PC-3 (cell line): Measurements from ENCODE around the gene FOXI3. TPM values are rescaled to one million over a fixed set of nuclear protein-coding genes. Genes with fewer than 3 reads are reported as not detected.
"Not testable (repeated sequence)": the region's sequence is repeated elsewhere in the genome, so short reads cannot be mapped to it uniquely, and the experiment has no call there.

Experiments used
- ATAC-seq: fragments of 200-7000 bp; cut with Tn5 transposase; 2 replicates; pipeline ENCODE4 v1.9.1; 2020; ENCODE audit warnings: mild to moderate bottlenecking, moderate library complexity
- BruUV-seq: library from RNA; stranded (reverse); fragments of 400-500 nt; replicated peaks from 2 replicates; lab custom pipeline; 2021; lab: Mats Ljungman, UMichigan
- CTCF ChIA-PET: fragments of 300-600 bp; sonication (Branson Sonifier 250); formaldehyde crosslinking; loops from one replicate; lab custom pipeline; 2022; ENCODE audit warnings: antibody characterized with exemption; lab: Charles Lee
- POLR2A ChIA-PET: fragments of 300-600 bp; sonication (Branson Sonifier 250); formaldehyde crosslinking; loops from one replicate; lab custom pipeline; 2022; ENCODE audit warnings: antibody characterized with exemption; ENCODE audit not compliant: unreplicated experiment; lab: Charles Lee
- DNase-seq: peaks from one replicate; pipeline ENCODE4 v3.0.0-alpha.2; 2015
- H2AFZ ChIP-seq: fragments of 300-600 bp; sonication (generic); 2 replicates; pipeline ENCODE4 v1.6.0; 2016; ENCODE audit warnings: antibody characterized with exemption, low read length
- H3F3A ChIP-seq: fragments of 300-600 bp; sonication (generic); one replicate; pipeline ENCODE4 v1.6.0; 2017; ENCODE audit warnings: antibody characterized with exemption, low read length, control low read depth, mild to moderate bottlenecking; ENCODE audit not compliant: unreplicated experiment
- H3K27ac ChIP-seq: fragments of 300-600 bp; sonication (generic); 2 replicates; pipeline ENCODE4 v1.5.1; 2016; ENCODE audit warnings: mild to moderate bottlenecking, low read length
- H3K27me3 ChIP-seq: fragments of 300-600 bp; sonication (generic); 2 replicates; pipeline ENCODE4 v1.6.1; 2016; ENCODE audit warnings: low read length, mixed read lengths
- H3K36me3 ChIP-seq: fragments of 300-600 bp; sonication (generic); 2 replicates; pipeline ENCODE4 v1.6.1; 2016; ENCODE audit warnings: low read depth, mixed run types, low read length, mixed read lengths
- H3K4me1 ChIP-seq: fragments of 300-600 bp; sonication (generic); 2 replicates; pipeline ENCODE4 v1.5.1; 2016; ENCODE audit warnings: low read length; ENCODE audit not compliant: insufficient read depth
- H3K4me2 ChIP-seq: fragments of 300-600 bp; sonication (generic); 2 replicates; pipeline ENCODE4 v1.6.0; 2016; ENCODE audit warnings: low read length
- H3K4me3 ChIP-seq: fragments of 300-600 bp; sonication (generic); 2 replicates; pipeline ENCODE4 v1.5.1; 2016; ENCODE audit warnings: mild to moderate bottlenecking, low read length, mixed read lengths
- H3K79me2 ChIP-seq: fragments of 300-600 bp; sonication (generic); 2 replicates; pipeline ENCODE4 v1.6.1; 2017; ENCODE audit warnings: low read length, mixed read lengths
- H3K9ac ChIP-seq: fragments of 300-600 bp; sonication (generic); 2 replicates; pipeline ENCODE4 v1.6.0; 2016; ENCODE audit warnings: mild to moderate bottlenecking, low read length
- H3K9me2 ChIP-seq: fragments of 300-600 bp; sonication (generic); replicated peaks from 2 replicates; pipeline ENCODE4 v1.6.1; 2016; ENCODE audit warnings: mixed run types, low read length, mixed read lengths
- H3K9me3 ChIP-seq: fragments of 300-600 bp; sonication (generic); 2 replicates; pipeline ENCODE4 v1.6.1; 2016; ENCODE audit warnings: low read length, mixed read lengths
- H4K20me1 ChIP-seq: fragments of 300-600 bp; sonication (generic); 2 replicates; pipeline ENCODE4 v1.6.1; 2016; ENCODE audit warnings: low read length, mixed read lengths
- EZH2 ChIP-seq: fragments of 300-600 bp; sonication (generic); IDR thresholded peaks from one replicate; pipeline ENCODE4 v1.6.1; 2017; ENCODE audit warnings: antibody characterized with exemption, mild to moderate bottlenecking, low read length; ENCODE audit not compliant: unreplicated experiment
- EZH2phosphoT487 ChIP-seq: fragments of 300-600 bp; sonication (generic); IDR thresholded peaks from 2 replicates; pipeline ENCODE4 v1.6.1; 2018; ENCODE audit warnings: mild to moderate bottlenecking, antibody characterized with exemption, low read length, borderline replicate concordance
- intact Hi-C: fragments of 100-400 bp; cut with micrococcal nuclease; formaldehyde crosslinking; loops from 2 replicates; pipeline ENCODE4 v1.9.0; 2023
- total RNA-seq: library from RNA; depleted of rRNA; stranded (reverse); fragments of >200 nt; gene quantifications from 2 replicates; pipeline ENCODE4 v1.2.3, GENCODE V29; 2014
- TF ChIP-seq, protein P1 (sequence below): fragments of 300-600 bp; sonication (generic); conservative IDR thresholded peaks from 2 replicates; pipeline ENCODE4 v1.5.1; 2017; ENCODE audit warnings: antibody characterized with exemption, low read depth, mild to moderate bottlenecking, low read length

Gene FOXI3
- total RNA-seq, 1 experiment from 2014 or later, result not detected

- peaks cover 25% of the 10 kb centered on the region; the same call in 1 of the 2 replicates for H3K27me3 ChIP-seq
- TF ChIP-seq, protein P1, sequence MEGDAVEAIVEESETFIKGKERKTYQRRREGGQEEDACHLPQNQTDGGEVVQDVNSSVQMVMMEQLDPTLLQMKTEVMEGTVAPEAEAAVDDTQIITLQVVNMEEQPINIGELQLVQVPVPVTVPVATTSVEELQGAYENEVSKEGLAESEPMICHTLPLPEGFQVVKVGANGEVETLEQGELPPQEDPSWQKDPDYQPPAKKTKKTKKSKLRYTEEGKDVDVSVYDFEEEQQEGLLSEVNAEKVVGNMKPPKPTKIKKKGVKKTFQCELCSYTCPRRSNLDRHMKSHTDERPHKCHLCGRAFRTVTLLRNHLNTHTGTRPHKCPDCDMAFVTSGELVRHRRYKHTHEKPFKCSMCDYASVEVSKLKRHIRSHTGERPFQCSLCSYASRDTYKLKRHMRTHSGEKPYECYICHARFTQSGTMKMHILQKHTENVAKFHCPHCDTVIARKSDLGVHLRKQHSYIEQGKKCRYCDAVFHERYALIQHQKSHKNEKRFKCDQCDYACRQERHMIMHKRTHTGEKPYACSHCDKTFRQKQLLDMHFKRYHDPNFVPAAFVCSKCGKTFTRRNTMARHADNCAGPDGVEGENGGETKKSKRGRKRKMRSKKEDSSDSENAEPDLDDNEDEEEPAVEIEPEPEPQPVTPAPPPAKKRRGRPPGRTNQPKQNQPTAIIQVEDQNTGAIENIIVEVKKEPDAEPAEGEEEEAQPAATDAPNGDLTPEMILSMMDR, result no peak
- TF ChIP-seq EZH2 (no peak), EZH2phosphoT487 (no peak)
- ChIA-PET CTCF (no interaction called here), POLR2A (no interaction called here)
- H3K27ac ChIP-seq, result no peak overlapping the region
- no peak overlapping the region for H3K9ac ChIP-seq
- no peak overlapping the region for H3K4me3 ChIP-seq
- no peaks in the 10 kb centered on the region for H3F3A ChIP-seq
- H3K79me2 ChIP-seq, result no peaks in the 10 kb centered on the region
- intact Hi-C loops, result no loop called here
- DNase-seq, result no peak
- no peak for ATAC-seq
- H3K4me2 ChIP-seq, result no peak overlapping the region
- no peaks in the 10 kb centered on the region for H3K36me3 ChIP-seq
- H3K4me1 ChIP-seq, result no peaks in the 10 kb centered on the region
- no peaks in the 10 kb centered on the region for H3K9me3 ChIP-seq
- BruUV-seq, result no TSS peak
- H4K20me1 ChIP-seq, result no peaks in the 10 kb centered on the region
- no peaks in the 10 kb centered on the region for H3K9me2 ChIP-seq
- H2AFZ ChIP-seq, result no peak overlapping the region
Measured at GRCh38 chr2:88429929-88430328, 22.6 kb downstream of the FOXI3 start.

- Histone ChIP-seq H3K27ac (no peak overlapping the region), H3K9me3 (no peaks in the 10 kb centered on the region), H3K27me3 (peaks cover 45% of the 10 kb centered on the region), H3K4me1 (no peaks in the 10 kb centered on the region), H3F3A (no peaks in the 10 kb centered on the region), H3K4me3 (no peak overlapping the region), H3K79me2 (no peaks in the 10 kb centered on the region), H4K20me1 (no peaks in the 10 kb centered on the region), H3K9ac (no peak overlapping the region), H3K4me2 (no peak overlapping the region), H3K9me2 (no peaks in the 10 kb centered on the region), H2AFZ (no peak overlapping the region), H3K36me3 (no peaks in the 10 kb centered on the region)
- ChIA-PET CTCF (no interaction called here), POLR2A (no interaction called here)
- DNase-seq (no peak), ATAC-seq (no peak)
- TF ChIP-seq EZH2phosphoT487 (no peak), EZH2 (no peak)
- TF ChIP-seq, protein P1, result no peak
- intact Hi-C loops, result no loop called here
- BruUV-seq, result no TSS peak
Measured at GRCh38 chr2:88423733-88424132, 28.8 kb downstream of the FOXI3 start.

- peaks cover 63% of the 10 kb centered on the region for H3K27me3 ChIP-seq
- H3K27ac ChIP-seq, H3F3A ChIP-seq, H3K9ac ChIP-seq, intact Hi-C loops, H2AFZ ChIP-seq, CTCF ChIA-PET, DNase-seq, H3K36me3 ChIP-seq, BruUV-seq, ATAC-seq, H3K4me1 ChIP-seq, H3K9me2 ChIP-seq, H3K4me3 ChIP-seq, H3K9me3 ChIP-seq, H4K20me1 ChIP-seq, H3K4me2 ChIP-seq, H3K79me2 ChIP-seq, POLR2A ChIA-PET: not testable (repeated sequence)
Measured at GRCh38 chr2:88419051-88419450, 33.4 kb downstream of the FOXI3 start.
